GM18508 (cell line): ENCODE results near the gene ABCG4.
"Not testable (repeated sequence)": the region's sequence is repeated elsewhere in the genome, so short reads cannot be mapped to it uniquely, and the experiment has no call there.

Experiments used
- ATAC-seq: cut with Tn5 transposase; IDR thresholded peaks from one replicate; pipeline ENCODE4 v1.9.1; 2021; ENCODE audit warnings: moderate number of reproducible peaks; ENCODE audit not compliant: insufficient read depth, unreplicated experiment

The ABCG4 gene

DNA sequence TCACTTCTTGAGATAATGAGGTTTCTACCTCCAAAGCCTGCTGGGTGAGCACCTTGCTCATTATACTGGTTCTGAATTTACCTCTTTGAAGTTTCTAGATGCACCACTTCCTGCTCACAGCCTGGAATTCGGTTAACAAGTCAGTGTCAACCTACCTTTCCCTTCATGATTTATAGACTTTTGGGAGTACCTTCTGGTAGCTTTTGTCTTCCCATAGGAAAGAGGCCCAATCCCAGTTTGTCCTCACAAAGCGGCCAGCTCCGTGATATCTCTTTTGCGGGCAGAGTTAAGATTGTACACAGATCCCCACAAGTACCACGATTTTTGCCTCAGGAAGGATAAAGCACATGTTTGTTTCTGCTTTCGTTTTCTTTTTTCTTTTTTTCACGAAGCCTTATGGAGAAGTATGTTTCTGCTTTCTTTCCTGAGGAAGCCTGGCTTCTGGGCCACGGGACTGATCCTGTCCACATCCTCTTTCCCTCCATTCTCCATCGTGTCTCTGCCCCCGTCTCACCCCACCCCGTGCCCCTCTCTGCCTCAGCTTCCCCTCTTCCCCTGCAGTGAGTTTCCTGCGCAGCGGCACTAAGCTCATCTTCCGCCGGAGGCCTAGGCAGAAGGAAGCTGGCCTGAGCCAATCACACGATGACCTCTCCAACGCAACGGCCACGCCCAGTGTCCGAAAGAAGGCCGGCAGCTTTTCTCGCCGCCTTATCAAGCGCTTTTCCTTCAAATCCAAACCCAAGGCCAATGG is 33.2 kb upstream of the ABCG4 start:
- ATAC-seq = no peak

DNA sequence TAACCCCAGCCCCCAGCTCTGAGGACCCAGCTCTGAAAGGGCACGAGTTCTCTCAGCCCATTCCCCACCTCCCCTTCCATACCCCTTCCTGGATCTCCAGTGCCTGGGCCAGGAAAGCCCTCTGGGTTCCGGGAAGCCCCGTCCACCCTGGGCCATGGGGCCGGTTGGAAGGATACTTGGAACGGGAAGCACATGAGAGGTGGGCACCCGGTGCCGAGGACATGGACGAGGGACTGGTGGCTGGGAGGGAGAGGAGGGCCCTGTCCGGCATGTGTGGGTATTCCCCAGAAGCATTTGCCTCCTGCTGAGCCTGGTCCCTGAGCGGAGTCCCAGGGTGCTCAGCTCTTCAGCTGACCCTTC is 32.6 kb upstream of the ABCG4 start:
- no peak for ATAC-seq

- no peak for ATAC-seq
These were observed 32.3 kb upstream of the ABCG4 start for GRCh38 chr11:119116601-119117000.

GRCh38 chr11:119117004-119117706 is 31.7 kb upstream of the ABCG4 start:
- ATAC-seq = no peak

GRCh38 chr11:119118227-119118626 is 30.6 kb upstream of the ABCG4 start:
- no peak for ATAC-seq

DNA sequence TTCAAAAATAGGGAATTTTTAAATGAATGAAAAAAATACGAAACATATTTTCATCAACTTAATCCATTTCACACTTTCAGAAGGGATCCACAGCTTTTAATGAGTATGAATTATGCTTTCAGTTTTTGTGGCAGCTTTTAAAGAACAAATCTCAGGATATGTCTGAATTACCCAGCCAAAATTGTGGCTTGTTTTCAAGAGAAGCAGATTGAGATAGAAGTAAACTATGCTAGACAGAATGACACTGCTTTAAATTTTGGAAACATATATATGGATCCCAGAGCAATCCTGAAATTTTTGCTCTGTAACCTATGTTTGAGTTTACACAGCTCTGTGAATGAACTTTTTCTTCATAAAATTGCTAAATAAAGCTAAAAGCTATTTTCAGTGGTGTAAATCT is 29.9 kb upstream of the ABCG4 start:
- no peak for ATAC-seq

DNA sequence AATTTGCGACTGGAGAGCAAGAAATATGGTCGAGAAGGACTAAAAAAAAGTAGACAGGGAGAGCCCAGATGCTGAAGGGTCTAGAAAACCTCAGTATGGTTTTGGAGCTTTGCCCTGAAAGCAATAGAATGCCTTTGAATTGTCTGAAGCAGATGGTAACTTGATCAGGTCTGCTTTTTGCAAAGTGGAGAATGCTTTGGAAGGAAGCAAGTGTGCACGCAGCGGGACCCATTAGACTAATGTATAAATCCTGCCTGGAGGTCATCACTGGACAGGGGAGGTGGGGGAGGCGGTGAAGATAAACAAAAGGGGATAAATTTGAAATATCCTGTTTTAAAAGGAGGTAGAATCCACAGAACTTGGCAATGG is 28.2 kb upstream of the ABCG4 start:
- ATAC-seq = no peak

- peak; percentile 68 for ATAC-seq
These were observed 27.6 kb upstream of the ABCG4 start, which contains the start of gene HINFP for GRCh38 chr11:119121008-119121810. Gene HINFP, plus strand, starts transcription at chr11:119121580. Its CDS starts 5,365 bp downstream, at chr11:119126945.

GRCh38 chr11:119121811-119122124 is 27.1 kb upstream of the ABCG4 start:
- ATAC-seq = peak; percentile 8

DNA sequence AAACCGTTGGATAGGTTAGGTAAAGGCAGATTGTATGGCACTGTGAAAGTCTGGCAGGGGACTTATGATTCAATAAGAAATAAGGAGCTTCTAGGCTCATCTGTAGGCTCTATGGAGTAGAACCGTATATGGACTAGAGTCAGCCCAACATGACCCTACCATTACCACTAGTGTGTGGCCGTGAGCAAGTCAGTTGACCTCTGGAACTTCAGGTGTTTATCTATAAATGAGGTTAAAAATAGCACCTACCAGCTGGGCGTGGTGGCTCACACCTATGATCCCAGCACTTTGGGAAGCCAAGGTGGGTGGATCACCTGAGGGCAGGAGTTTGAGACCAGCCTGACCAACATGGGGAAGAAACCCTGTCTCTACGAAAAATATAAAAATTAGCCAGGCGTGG is 23.0 kb upstream of the ABCG4 start:
- ATAC-seq = no peak

- no peak for ATAC-seq
These were observed 22.1 kb upstream of the ABCG4 start for GRCh38 chr11:119126675-119127268.

DNA sequence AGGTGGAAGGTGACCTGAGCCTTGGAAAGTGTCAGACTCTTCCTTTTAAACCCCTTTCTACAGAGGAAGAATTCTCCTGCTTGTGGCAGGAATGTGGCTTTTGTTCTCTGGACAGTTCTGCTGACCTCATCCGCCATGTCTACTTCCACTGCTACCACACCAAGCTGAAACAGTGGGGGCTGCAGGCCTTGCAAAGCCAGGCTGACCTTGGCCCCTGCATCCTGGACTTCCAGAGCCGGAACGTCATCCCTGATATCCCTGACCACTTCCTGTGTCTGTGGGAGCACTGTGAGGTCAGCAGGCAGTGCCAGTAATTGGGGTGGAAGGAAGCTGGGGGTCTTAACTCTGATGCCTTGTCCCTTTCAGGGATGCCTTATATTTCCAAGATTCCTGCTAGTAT is 18.2 kb upstream of the ABCG4 start:
- ATAC-seq = no peak

DNA sequence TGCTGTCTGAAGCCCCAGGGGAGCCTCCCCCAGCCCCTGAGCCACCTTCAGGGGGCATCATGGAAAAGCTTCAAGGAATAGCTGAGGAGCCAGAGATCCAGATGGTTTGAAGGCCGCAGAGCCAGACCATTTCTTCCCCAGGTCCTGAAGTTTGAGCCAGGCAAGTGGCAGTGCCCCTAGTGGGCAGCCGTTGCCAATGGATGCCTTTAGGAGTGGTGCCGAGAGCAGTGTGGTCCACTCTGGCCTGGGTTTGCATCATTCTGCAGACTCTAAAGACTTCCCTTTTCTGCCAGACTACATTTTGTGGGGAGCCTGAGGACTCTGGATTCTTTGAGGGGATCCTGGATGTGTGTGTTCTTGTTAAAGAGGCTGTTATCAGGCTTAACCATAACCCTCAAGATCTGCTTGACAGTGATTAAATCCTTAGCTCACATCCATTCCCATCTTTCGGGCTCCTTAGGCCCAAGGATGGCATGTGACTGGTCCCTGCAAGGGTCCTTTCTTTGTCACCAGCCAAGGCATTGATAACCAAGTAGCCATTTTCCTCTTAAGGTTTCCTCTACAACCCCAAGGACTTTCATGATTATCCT is 14.4 kb upstream of the ABCG4 start:
- no peak for ATAC-seq

DNA sequence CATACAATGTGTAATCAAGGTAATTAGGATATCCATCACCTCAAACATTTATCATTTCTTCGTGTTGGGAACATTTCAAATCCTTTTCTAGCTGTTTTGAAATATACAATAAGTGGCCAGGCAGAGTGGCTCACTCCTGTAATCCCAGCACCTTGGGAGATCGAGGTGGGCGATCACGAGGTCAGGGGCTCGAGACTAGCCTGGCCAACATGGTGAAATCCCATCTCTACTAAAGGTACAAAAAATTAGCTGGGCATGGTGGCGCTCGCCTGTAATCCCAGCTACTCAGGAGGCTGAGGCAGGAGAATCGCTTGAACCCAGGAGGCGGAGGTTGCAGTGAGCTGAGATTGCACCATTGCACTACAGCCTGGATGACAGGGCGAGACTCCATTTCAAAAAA is 9.6 kb upstream of the ABCG4 start:
- not testable (repeated sequence) for ATAC-seq

GRCh38 chr11:119144825-119145486 is 3.9 kb upstream of the ABCG4 start:
- ATAC-seq = no peak

DNA sequence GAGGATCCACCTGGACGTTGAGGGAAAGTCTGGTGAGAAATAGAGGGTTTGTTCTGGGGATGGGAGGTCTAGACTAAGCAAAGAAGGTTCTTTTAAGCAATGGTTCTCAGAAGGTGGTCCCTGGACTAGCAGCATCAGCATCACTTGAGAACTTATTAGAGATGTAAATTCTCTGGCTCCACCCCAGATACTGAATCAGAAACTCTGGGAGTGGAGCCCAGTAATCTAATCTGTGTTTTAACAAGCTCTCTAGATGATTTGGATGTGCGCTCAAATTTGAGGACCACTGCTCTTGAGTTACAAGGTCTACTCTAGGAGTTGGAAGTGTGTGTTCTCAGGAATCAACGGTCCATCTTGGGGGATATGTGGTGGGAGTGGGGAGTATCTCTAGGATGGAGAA is 3.3 kb upstream of the ABCG4 start:
- ATAC-seq = no peak

- ATAC-seq = no peak
These were observed 1.1 kb upstream of the ABCG4 start for GRCh38 chr11:119147604-119148333.

GRCh38 chr11:119148720-119149017 is 183 bp upstream of the ABCG4 start:
- no peak for ATAC-seq

GRCh38 chr11:119149786-119150275 is 979 bp downstream of the ABCG4 start:
- no peak for ATAC-seq
